Heart right ventricle (tissue), 16 donors: ENCODE data around the gene NOP9. TPM values are rescaled to one million over a fixed set of nuclear protein-coding genes. Genes with fewer than 3 reads are reported as not detected.
A peak's percentile ranks its signal among the peaks of the same experiment; 100 is the strongest.

ENCODE experiments used
- ATAC-seq, 8 donors: fragments of 200-7000 bp; cut with Tn5 transposase; one replicate each; pipeline ENCODE4 v1.9.1; 2020; ENCODE audit warnings: mild to moderate bottlenecking in 8 of 8, moderate library complexity in 8 of 8, moderate number of reproducible peaks in 1 of 8
- DNase-seq, 2 donors: peaks; one replicate each; pipeline ENCODE4 v3.0.0-alpha.2; 2020
- H3K27ac ChIP-seq, 10 donors: fragments of 200-600 bp; sonication (generic) in 2 of 10; one replicate each; pipeline versions ENCODE4 v1.5.0 to v1.8.0; 2020 to 2022; ENCODE audit warnings: mild to moderate bottlenecking in 3 of 10
- H3K27me3 ChIP-seq, 7 donors: fragments of 200-600 bp; one replicate each; pipeline ENCODE4 v1.8.0; 2021 to 2022; ENCODE audit warnings: mild to moderate bottlenecking in 2 of 7
- H3K36me3 ChIP-seq, 9 donors: fragments of 200-600 bp; sonication (generic) in 1 of 9; one replicate each; pipeline versions ENCODE4 v1.5.0 to v1.8.0; 2020 to 2022; ENCODE audit warnings: mild to moderate bottlenecking in 2 of 9
- H3K4me1 ChIP-seq, 9 donors: fragments of 200-600 bp; sonication (generic) in 1 of 9; one replicate each; pipeline versions ENCODE4 v1.5.0 to v1.8.0; 2020 to 2022; ENCODE audit warnings: mild to moderate bottlenecking in 4 of 9
- H3K4me3 ChIP-seq, 10 donors: fragments of 200-600 bp; sonication (generic) in 2 of 10; one replicate each; pipeline versions ENCODE4 v1.5.0 to v1.8.0; 2020 to 2022; ENCODE audit warnings: mild to moderate bottlenecking in 7 of 10, moderate library complexity in 2 of 10
- H3K9me3 ChIP-seq, 11 donors: fragments of 200-600 bp in 10 of 11; sonication (generic) in 2 of 11; one replicate each; pipeline versions ENCODE4 v1.5.0 to v1.8.0; 2013 to 2022; ENCODE audit warnings: mild to moderate bottlenecking in 2 of 11, control low read depth in 1 of 11, moderate library complexity in 1 of 11
- WGBS, 2 donors: extraction: QIAGEN DNeasy Blood & Tissue Kit; methylation state at CpG; one replicate each; pipeline ENCODE4 v1.1.7; 2013; ENCODE audit warnings: inconsistent platforms in 1 of 2; 5-methylcytosine and 5-hydroxymethylcytosine counted together
- intact Hi-C, 10 donors: fragments of 100-400 bp; cut with DNase I; formaldehyde crosslinking; loops; one replicate each; pipeline versions ENCODE4 v1.11.1 to v1.14.2; 2022
- polyA plus RNA-seq, 2 donors: library from polyadenylated mRNA; stranded (reverse); fragments of 200-250 nt; gene quantifications; one replicate each; pipeline ENCODE4 v1.2.3, GENCODE V29; 2013
- total RNA-seq, 10 donors: library from RNA; stranded (reverse); fragmentation: NEBNext Ultra II Directional in 3 of 10; extraction: Animal tissue kit (Norgen Biotek cat#: 25700) in 3 of 10; gene quantifications; one replicate each; pipeline versions ENCODE4 v1.2.1 to v1.2.4, GENCODE V29; 2021 to 2023
- TF ChIP-seq, protein P1 (sequence below), 9 donors: fragments of 200-600 bp; sonication (generic) in 2 of 9; IDR thresholded peaks; one replicate each; pipeline versions ENCODE4 v1.5.0 to v1.8.0; 2021 to 2022; ENCODE audit warnings: antibody characterized with exemption in 9 of 9, mild to moderate bottlenecking in 5 of 9, moderate library complexity in 1 of 9
- donor health status: Arrhythmogenic right ventricular cardiomyopathy.
- donor health status: ischemic (EF 13 %, LVEDD 7.1; RV severe dilation, severe dysfunction).
- donor health status: healthy with polysubstance abuse.
- donor health status: DM: no; HTN: yes; CAD: no.
- donor health status: DM: no; HTN: no; CAD: no.
- donor health status: ischemic (EF 25% LVEDD 6.9; RV normal size, moderate dysfunction).
- donor health status: ischemic (EF 25% LVEDD 5.7; RV mildly dilated, moderate dysfunction).
- donor health status: healthy.
- donor health status: DM: yes; HTN: yes; CAD: no.
- donor health status: Ischemic cardiomyopathy.
- donor health status: ischemic (EF 35%, LVEDD 5.7; RV mildly dilated, moderate dysfunction).
- donor health status: nonischemic (EF 11% LVEDD 7.7; RV severe dilation, severe dysfunction).
- donor health status: DM: yes; HTN: yes; CAD: no.
- donor health status: PGD.
- donor health status: ischemic (EF 29% LVEDD 5.4; RV normal size, mild dysfunction).
- donor health status: nonischemic (EF 23%, LVEDD 6.1; RV moderate dilation, normal function).

Gene NOP9
- total and polyA plus RNA-seq, 12 donors = 10.7 to 31.9 (median 26.4) TPM

DNA sequence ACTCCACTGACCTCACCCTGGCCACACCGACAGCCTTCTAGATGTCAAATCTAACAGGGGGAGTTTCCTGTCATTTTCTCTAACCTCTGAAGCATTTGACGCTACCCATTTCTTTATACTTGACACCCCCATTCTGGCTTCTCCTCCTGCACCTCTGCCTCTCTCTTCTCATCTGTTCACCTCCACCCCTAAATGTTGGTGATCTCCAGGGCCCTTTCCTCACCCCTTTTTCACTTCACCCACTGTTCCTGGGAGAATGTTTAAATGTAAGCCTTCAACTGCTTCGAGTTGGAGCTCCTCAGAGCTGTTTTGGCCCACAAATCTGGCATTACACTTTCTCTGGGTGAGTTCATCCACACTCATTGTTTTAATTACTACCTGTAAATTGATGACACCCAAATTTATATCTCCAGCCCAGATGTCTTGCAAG is 27.8 kb upstream of the NOP9 start:
- intact Hi-C loops = loop anchor here in 1 of 10 donors (2.0 kb wide), 1 partner anchor 29 kb away; the partner anchor contains the start of gene TINF2
- Histone ChIP-seq H3K4me3 (peak overlapping the region; percentile 82 to 100 (median 94)), H3K27ac (peak overlapping the region in 9 of 10 donors; percentile 95 to 100 (median 99)), H3K36me3 (peaks cover 0 to 30% (median 0%) of the 10 kb centered on the region in 9 donors), H3K9me3 (no peaks in the 10 kb centered on the region), H3K4me1 (peaks cover 0 to 61% (median 13%) of the 10 kb centered on the region in 9 donors), H3K27me3 (no peaks in the 10 kb centered on the region)
- ATAC-seq = no peak
- DNase-seq = no peak
- WGBS, 2 donors = 24 to 36% methylated on average over 3 of the region's 3 CpGs
- TF ChIP-seq, protein P1, sequence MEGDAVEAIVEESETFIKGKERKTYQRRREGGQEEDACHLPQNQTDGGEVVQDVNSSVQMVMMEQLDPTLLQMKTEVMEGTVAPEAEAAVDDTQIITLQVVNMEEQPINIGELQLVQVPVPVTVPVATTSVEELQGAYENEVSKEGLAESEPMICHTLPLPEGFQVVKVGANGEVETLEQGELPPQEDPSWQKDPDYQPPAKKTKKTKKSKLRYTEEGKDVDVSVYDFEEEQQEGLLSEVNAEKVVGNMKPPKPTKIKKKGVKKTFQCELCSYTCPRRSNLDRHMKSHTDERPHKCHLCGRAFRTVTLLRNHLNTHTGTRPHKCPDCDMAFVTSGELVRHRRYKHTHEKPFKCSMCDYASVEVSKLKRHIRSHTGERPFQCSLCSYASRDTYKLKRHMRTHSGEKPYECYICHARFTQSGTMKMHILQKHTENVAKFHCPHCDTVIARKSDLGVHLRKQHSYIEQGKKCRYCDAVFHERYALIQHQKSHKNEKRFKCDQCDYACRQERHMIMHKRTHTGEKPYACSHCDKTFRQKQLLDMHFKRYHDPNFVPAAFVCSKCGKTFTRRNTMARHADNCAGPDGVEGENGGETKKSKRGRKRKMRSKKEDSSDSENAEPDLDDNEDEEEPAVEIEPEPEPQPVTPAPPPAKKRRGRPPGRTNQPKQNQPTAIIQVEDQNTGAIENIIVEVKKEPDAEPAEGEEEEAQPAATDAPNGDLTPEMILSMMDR (IDR thresholded peaks at IDR 0.05) = no peak

- WGBS, 2 donors = 90% methylated on average over 2 of the region's 2 CpGs
- TF ChIP-seq, protein P1 (IDR thresholded peaks at IDR 0.05) = no peak
- H3K4me1 ChIP-seq = peaks cover 0 to 67% (median 13%) of the 10 kb centered on the region in 9 donors
- peaks cover 0 to 23% (median 0%) of the 10 kb centered on the region in 9 donors for H3K36me3 ChIP-seq
- no peak for DNase-seq
- H3K27ac ChIP-seq = peak overlapping the region in 1 of 10 donors; percentile 100
- ATAC-seq = no peak
- intact Hi-C loops = no loop called here
- H3K4me3 ChIP-seq = no peak overlapping the region
- no peaks in the 10 kb centered on the region for H3K27me3 ChIP-seq
- H3K9me3 ChIP-seq = no peaks in the 10 kb centered on the region
These were observed 27.2 kb upstream of the NOP9 start for GRCh38 chr14:24272467-24272866.

DNA sequence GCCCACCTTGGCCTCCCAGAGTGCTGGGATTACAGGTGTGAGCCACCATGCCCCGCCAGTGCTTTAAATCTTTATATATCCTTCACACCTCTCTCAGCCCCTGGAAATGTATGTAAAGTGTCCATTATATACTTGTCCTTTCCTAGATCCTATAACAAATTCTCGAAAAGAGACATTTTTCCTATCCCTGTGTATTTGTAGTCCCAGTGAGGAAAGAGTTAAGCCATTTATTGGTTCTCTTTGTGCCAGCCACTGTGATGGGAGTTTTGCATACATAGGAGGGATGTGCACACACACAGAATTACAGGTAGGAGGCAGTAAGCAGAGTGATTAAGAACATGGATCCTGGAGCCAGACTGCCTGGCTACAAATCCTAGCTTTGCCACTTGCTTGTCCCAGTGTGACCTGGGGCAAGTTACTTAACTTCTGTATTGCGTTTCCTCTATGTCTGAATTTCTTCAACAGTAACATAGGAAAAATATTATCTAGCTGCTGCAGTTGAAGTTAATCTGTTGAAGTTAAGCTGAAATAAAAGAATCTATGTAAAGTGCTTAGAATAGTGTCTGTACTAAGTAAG is 26.1 kb upstream of the NOP9 start:
- TF ChIP-seq, protein P1 (IDR thresholded peaks at IDR 0.05) = no peak
- H3K27ac ChIP-seq = peak overlapping the region in 2 of 10 donors; percentile 13 to 68
- intact Hi-C loops = no loop called here
- WGBS, 2 donors = 75 to 87% methylated on average over 3 of the region's 3 CpGs
- no peak overlapping the region for H3K4me3 ChIP-seq
- no peak for ATAC-seq
- DNase-seq = no peak
- H3K27me3 ChIP-seq = no peaks in the 10 kb centered on the region
- H3K36me3 ChIP-seq = peaks cover 0 to 14% (median 0%) of the 10 kb centered on the region in 9 donors
- H3K9me3 ChIP-seq = no peaks in the 10 kb centered on the region
- H3K4me1 ChIP-seq = peaks cover 0 to 78% (median 13%) of the 10 kb centered on the region in 9 donors

DNA sequence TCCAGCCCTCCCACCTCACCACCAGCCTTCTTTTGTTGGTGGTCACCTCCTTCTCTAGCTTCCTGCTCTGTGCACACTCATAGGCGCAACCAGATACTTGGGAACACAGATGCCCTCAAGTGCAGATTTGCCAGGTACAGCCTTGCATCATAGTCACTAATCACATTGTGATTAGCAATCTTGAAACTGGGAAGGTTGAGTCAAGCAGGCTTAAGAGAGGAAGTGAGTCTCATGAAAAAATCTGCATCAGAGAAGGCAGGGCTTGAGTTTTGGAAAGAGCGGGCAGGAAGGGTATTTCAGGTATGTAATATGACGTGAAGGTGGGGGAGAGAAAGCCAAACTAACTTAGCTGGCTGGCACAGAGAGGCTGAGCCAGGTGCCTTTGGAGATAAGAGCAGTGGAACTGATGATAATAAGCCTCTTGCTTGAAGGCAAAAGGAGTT is 25.5 kb upstream of the NOP9 start:
- H3K36me3 ChIP-seq = peaks cover 0 to 8% (median 0%) of the 10 kb centered on the region in 9 donors
- TF ChIP-seq, protein P1 (IDR thresholded peaks at IDR 0.05) = no peak
- H3K27ac ChIP-seq = peak overlapping the region in 2 of 10 donors; percentile 13 to 68
- DNase-seq (no peak), ATAC-seq (peak in 2 of 8 donors; percentile 12 to 23)
- intact Hi-C loops = no loop called here
- 53 to 66% methylated on average over 3 of the region's 3 CpGs for WGBS, 2 donors
- H3K9me3 ChIP-seq = no peaks in the 10 kb centered on the region
- no peaks in the 10 kb centered on the region for H3K27me3 ChIP-seq
- no peak overlapping the region for H3K4me3 ChIP-seq
- H3K4me1 ChIP-seq = peaks cover 0 to 84% (median 16%) of the 10 kb centered on the region in 9 donors
